HG03025 (cell line): ENCODE measurements around the gene TMEM236.

Experiments used
- ATAC-seq: cut with Tn5 transposase; IDR thresholded peaks from one replicate; pipeline ENCODE4 v1.9.1; 2021; ENCODE audit warnings: mild to moderate bottlenecking, moderate library complexity; ENCODE audit not compliant: unreplicated experiment, low FRiP score

The TMEM236 gene

GRCh38 chr10:17737027-17737965 is 14.7 kb upstream of the TMEM236 start:
- no peak for ATAC-seq

GRCh38 chr10:17740668-17741067 is 11.3 kb upstream of the TMEM236 start:
- no peak for ATAC-seq

DNA sequence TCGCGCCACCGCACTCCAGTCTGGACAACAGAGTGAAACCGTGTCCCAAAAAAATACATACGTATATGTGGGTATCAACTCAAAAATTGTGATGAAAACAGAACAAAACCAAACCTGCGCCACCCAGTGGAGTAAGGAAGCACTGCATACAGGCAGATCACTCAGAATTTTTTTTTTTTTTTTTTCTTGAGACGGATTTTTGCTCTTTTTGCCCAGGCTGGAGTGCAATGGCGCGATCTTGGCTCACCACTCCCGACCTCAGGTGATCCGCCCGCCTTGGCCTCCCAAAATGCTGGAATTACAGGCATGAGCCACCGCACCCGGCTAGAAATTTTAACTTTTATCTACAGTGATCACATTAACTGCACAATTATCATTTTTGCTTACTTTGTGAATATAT is 9.1 kb upstream of the TMEM236 start:
- ATAC-seq, result no peak

DNA sequence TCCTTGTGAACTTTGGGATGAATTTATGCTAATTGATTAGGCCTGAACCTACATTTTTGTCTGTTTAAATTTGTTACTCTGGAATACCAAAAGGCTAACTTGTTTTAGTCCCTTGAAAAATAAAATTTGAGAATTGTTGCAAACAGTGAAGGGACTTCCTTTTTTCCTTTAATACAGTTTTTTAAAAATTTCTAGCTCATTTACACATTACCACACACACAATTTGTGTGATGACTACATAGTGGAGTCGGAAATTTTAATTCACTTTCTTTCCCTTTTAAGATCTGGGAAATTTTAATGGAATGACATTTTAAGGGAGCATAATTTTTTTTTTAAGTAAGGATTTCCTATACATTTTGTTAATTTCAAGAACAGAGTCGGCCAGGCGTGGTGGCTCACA is 8.6 kb upstream of the TMEM236 start:
- ATAC-seq, result no peak

- no peak for ATAC-seq
Measured at GRCh38 chr10:17744341-17744861, 7.6 kb upstream of the TMEM236 start.

DNA sequence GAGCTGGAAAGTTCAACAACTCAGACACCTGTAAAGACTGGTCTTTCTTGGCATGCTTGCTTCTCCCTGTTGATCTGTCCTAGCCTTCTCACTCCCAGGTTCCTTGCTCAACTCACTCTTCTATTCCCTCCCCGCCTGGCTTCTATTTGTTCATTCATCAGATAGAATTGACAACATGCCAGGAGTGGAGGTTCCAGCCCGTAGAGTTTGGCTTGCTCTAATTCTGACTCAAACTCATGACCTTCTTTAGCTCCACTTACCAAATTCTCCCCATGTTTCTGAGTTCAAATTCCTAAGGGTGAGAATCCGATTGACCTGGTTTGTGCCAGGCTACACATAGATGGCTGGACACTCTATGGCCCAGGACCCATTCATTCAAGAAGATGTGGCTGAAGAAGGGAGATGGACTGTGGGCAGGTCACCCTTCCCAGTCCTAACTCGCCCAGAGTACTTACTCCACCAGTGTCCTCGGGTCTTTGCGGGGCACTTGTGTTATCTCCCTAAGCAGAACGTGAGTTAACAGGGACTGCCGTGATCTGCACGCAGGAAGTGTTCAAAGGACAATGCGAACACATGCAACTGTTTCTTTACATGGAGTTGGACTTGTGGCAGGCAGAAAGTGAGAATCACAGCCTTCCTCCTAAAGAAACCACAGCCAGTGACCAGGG is 4.0 kb upstream of the TMEM236 start:
- ATAC-seq, result no peak

DNA sequence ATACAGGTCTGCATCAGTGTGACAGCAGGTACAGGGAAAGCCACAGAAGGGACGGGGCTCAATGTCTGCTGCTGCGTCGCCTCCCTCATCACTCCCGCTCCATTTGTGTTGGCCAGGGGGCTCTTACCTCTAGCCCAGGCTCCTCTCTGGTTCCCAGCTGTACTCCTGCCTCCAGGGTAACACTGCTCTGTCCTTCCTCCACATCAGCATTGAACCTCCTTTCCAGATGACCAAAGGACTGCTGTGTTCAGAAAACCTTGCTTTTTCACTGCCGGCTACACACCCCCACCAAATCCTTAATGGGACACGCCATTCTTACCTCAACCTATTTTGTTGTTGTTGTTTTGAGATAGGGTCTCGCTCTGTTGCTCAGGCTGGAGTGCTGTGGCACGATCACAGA is 2.1 kb upstream of the TMEM236 start:
- no peak for ATAC-seq

- ATAC-seq, result peak; percentile 82
Measured at GRCh38 chr10:17756557-17757217, 4.7 kb downstream of the TMEM236 start.

- ATAC-seq, result no peak
Measured at GRCh38 chr10:17758200-17758599, 6.2 kb downstream of the TMEM236 start.

GRCh38 chr10:17758896-17759295 is 6.9 kb downstream of the TMEM236 start:
- ATAC-seq, result no peak

- no peak for ATAC-seq
Measured at GRCh38 chr10:17764142-17764541, 12.1 kb downstream of the TMEM236 start.

DNA sequence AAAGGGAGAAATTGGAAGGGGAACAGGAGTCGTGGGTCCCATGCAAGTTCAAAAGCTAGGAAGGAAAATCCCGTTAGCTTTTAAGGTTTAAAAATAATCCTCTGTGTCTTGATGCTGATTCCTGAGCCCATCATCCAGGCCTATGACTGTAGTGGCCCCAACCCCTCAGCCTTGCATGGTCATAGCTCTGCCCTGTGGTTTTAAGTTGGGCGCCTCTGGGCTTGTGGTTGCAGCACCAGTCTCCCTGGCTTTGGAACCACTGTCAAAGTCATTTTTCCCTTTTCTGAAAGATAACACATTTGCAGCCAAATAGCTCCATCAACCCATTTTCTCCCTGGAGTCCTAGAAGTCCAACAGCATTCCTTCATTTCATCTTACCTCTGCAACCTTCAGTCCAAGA is 13.6 kb downstream of the TMEM236 start:
- ATAC-seq, result no peak

DNA sequence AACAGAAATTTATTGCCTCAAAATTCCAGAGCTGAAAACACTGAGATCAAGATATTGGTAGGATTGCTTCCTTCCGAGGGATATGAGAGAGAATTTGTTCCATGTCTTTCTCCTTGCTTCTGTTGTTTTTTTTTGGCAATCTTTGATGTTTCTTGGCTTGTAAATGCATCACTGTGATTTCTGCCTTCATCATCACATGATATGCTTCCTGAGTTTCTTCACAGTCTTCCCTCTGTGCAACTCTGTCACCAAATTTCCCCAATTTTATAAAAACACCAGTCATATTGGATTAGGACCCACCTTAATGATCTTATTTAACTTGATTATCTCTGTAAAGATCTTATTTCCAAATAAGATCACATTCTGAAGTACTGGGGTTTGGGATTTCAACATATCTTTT is 14.7 kb downstream of the TMEM236 start:
- ATAC-seq, result no peak

DNA sequence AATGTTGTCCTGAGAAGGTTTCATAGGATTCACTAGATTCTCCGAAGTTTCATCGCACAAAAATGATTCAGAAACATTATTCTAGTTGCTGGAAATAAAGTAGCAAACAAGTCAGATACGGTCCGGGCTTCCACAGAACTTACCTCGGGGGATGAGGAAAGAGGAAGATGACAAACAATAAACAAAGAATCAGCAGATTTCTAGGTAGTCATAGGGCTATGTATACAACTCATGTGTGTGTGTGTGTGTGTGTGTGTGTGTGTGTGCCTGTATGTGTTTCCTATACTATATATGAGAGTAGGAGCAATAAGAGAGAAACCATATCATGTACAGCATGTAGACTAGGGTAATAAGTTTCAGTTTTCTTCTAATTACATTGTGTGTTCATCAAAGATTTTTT is 16.5 kb downstream of the TMEM236 start:
- ATAC-seq, result no peak

DNA sequence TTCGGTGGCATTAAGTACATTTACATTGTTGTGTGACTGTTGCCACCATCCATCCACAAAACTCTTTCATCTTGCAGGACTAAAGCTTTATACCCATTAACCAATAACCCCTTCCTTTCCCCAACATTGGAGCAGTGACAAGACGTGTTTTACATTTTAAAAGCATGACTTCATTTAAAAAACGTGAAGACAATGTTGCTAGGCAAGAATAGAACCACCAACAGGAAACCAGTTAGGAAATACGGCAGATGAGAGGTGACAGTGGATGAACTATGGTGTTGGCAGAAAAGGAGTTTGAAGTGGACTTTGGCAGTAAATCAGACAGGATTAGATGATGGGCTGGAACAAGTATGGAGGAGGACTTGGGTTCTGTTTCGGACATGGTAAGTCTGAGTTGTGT is 17.0 kb downstream of the TMEM236 start:
- ATAC-seq, result no peak

- ATAC-seq, result no peak
Measured at GRCh38 chr10:17771017-17771416, 19.0 kb downstream of the TMEM236 start.

GRCh38 chr10:17779784-17780183 is 27.8 kb downstream of the TMEM236 start:
- no peak for ATAC-seq

DNA sequence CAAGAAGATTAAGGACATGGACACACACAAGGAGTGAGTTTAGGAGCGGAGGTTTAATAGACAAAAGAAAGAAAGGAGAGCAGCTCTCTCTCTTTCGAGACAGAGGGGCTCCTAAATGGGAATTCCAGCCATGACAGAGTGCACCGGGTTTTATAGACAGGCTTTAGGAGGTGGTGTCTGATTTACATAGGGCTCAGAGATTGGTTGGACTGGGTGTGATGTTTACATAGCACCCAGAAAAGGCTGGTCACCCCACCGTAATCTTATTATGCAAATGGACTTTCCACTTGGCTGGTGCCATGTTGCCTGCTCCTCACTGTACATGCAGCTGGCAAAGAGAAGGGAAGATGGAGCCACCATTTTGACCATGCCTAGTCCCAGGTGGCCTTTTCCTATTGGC is 28.7 kb downstream of the TMEM236 start:
- ATAC-seq, result no peak

GRCh38 chr10:17781856-17782255 is 29.9 kb downstream of the TMEM236 start:
- no peak for ATAC-seq

GRCh38 chr10:17782921-17783665 is 31.1 kb downstream of the TMEM236 start:
- ATAC-seq, result no peak
